ENCODE results near the gene WDR5B. TPM values are rescaled to one million over a fixed set of nuclear protein-coding genes. Genes with fewer than 3 reads are reported as not detected.

Gene WDR5B
- total RNA-seq, 1 donor = 9.8 TPM

- no peak overlapping the region for H3K4me3 ChIP-seq (ENCODE audit: insufficient read depth, low read length)
- no peaks in the 10 kb centered on the region for H3K79me2 ChIP-seq (ENCODE audit: insufficient read depth, low read length)
- no peaks in the 10 kb centered on the region for H3K4me1 ChIP-seq (ENCODE audit: insufficient read depth, low read length)
- no peak overlapping the region for H2AFZ ChIP-seq (ENCODE audit: low read length)
- H4K20me1 ChIP-seq (ENCODE audit: insufficient read depth, low read length) = no peaks in the 10 kb centered on the region
- H3K27ac ChIP-seq (ENCODE audit: low read depth, low read length) = no peak overlapping the region
- no peak for TF ChIP-seq CTCF (IDR thresholded peaks at IDR 0.05; ENCODE audit: extremely low read depth, low read depth, low read length)
- H3K27me3 ChIP-seq (ENCODE audit: insufficient read depth, low read length) = no peaks in the 10 kb centered on the region
- no peaks in the 10 kb centered on the region for H3K9me3 ChIP-seq (ENCODE audit: low read depth, low read length)
- H3K36me3 ChIP-seq (ENCODE audit: insufficient read depth, low read length) = peaks cover 6% of the 10 kb centered on the region
- DNase-seq (ENCODE audit: insufficient read length, low spot score, missing footprints) = no peak
- H3K4me2 ChIP-seq (ENCODE audit: insufficient read depth, low read length) = no peak overlapping the region
These were observed 51.4 kb downstream of the WDR5B start for GRCh38 chr3:122364490-122364889.

Small RNA genes lying within 50 kb of the gene (small RNA-seq; reads per million reads assigned to genes)
- not detected for gene AC083798.1

Other genes with a start within 250 kb of the WDR5B start
- gene CASR, start 232.4 kb downstream of the WDR5B start, total RNA-seq = not detected in 2 replicates
- gene CSTA, start 90.8 kb downstream of the WDR5B start, total RNA-seq = 18.1 and 18.3 TPM in 2 replicates
- gene MIX23, start 32.8 kb downstream of the WDR5B start, total RNA-seq = 17.0 and 17.1 TPM in 2 replicates
- 6.5 and 8.3 TPM in 2 replicates for gene FAM162A, start 31.9 kb downstream of the WDR5B start, total RNA-seq
- gene KPNA1, start 98.9 kb upstream of the WDR5B start, total RNA-seq = 44.5 and 48.1 TPM in 2 replicates
- gene PARP9, start 148.2 kb upstream of the WDR5B start, total RNA-seq = 29.2 and 33.3 TPM in 2 replicates
- gene DTX3L, start 148.3 kb upstream of the WDR5B start, total RNA-seq = 30.6 and 33.7 TPM in 2 replicates
- gene PARP15, start 161.6 kb upstream of the WDR5B start, total RNA-seq = 3.2 and 3.6 TPM in 2 replicates

Data from osteoblast (primary cell).